IMR-90 (cell line): ENCODE data around the gene GCK. TPM values are rescaled to one million over a fixed set of nuclear protein-coding genes. Genes with fewer than 3 reads are reported as not detected.
A peak's percentile ranks its signal among the peaks of the same experiment; 100 is the strongest.

ENCODE experiments used
- ATAC-seq: fragments of 200-7000 bp; cut with Tn5 transposase; 2 replicates; pipeline ENCODE4 v1.9.1; 2020; ENCODE audit warnings: low read depth, mild to moderate bottlenecking, moderate library complexity
- BruUV-seq: library from RNA; stranded (reverse); fragments of 400-500 nt; replicated peaks from 2 replicates; lab custom pipeline; 2021; lab: Mats Ljungman, UMichigan
- CTCF ChIA-PET: fragments of 300-600 bp; formaldehyde crosslinking; extraction: SDS; loops from one replicate; lab custom pipeline; 2021; ENCODE audit warnings: antibody characterized with exemption; lab: Yijun Ruan, JAX
- POLR2A ChIA-PET: fragments of 300-600 bp; sonication (Branson Sonifier 250); formaldehyde crosslinking; loops from one replicate; lab custom pipeline; 2022; ENCODE audit warnings: antibody characterized with exemption; ENCODE audit not compliant: unreplicated experiment; lab: Charles Lee
- DNase-seq: peaks from one replicate; pipeline ENCODE4 v3.0.0; 2013
- H2AFZ ChIP-seq: replicated peaks from 2 replicates; pipeline ENCODE3; 2013; ENCODE audit warnings: low read length, mild to moderate bottlenecking; ENCODE audit not compliant: poor library complexity
- H2AK5ac ChIP-seq: 2 replicates; pipeline ENCODE4 v1.6.1; 2013; ENCODE audit warnings: low read depth, low read length, inconsistent platforms
- H2AK9ac ChIP-seq: replicated peaks from 2 replicates; pipeline ENCODE3; 2013; ENCODE audit warnings: mild to moderate bottlenecking, low read depth, low read length, moderate library complexity; ENCODE audit not compliant: poor library complexity
- H2BK120ac ChIP-seq: 2 replicates; pipeline ENCODE4 v1.6.1; 2013; ENCODE audit warnings: low read depth, low read length, inconsistent platforms
- H2BK15ac ChIP-seq: 3 replicates; pipeline ENCODE4 v1.6.1; 2013; ENCODE audit warnings: low read depth, low read length, inconsistent platforms
- H2BK20ac ChIP-seq: 2 replicates; pipeline ENCODE4 v1.6.1; 2013; ENCODE audit warnings: low read depth, mild to moderate bottlenecking, inconsistent platforms, low read length, moderate library complexity
- H2BK5ac ChIP-seq: 2 replicates; pipeline ENCODE4 v1.6.1; 2013; ENCODE audit warnings: mild to moderate bottlenecking, low read depth, low read length, inconsistent platforms; ENCODE audit not compliant: poor library complexity, severe bottlenecking
- H3K14ac ChIP-seq: replicated peaks from 2 replicates; pipeline ENCODE4 v1.6.1; 2013; ENCODE audit warnings: low read depth, low read length, inconsistent platforms
- H3K18ac ChIP-seq: 2 replicates; pipeline ENCODE4 v1.6.1; 2013; ENCODE audit warnings: low read depth, low read length, control low read depth
- H3K23ac ChIP-seq: 2 replicates; pipeline ENCODE4 v1.6.1; 2013; ENCODE audit warnings: low read depth, low read length, inconsistent platforms
- H3K27ac ChIP-seq: 2 replicates; pipeline ENCODE4 v1.5.1; 2013; ENCODE audit warnings: mild to moderate bottlenecking, control low read depth, low read length; ENCODE audit not compliant: insufficient read depth
- H3K27me3 ChIP-seq: 2 replicates; pipeline ENCODE4 v1.6.1; 2013; ENCODE audit warnings: low read length; ENCODE audit not compliant: control insufficient read depth, insufficient read depth
- H3K36me3 ChIP-seq: 2 replicates; pipeline ENCODE4 v1.6.1; 2013; ENCODE audit warnings: low read length, mixed read lengths; ENCODE audit not compliant: control insufficient read depth, insufficient read depth
- H3K4ac ChIP-seq: 2 replicates; pipeline ENCODE4 v1.6.1; 2013; ENCODE audit warnings: low read depth, low read length, inconsistent platforms
- H3K4me1 ChIP-seq: 2 replicates; pipeline ENCODE4 v1.6.1; 2013; ENCODE audit warnings: low read length, mixed read lengths; ENCODE audit not compliant: control insufficient read depth, insufficient read depth
- H3K4me2 ChIP-seq: 2 replicates; pipeline ENCODE4 v1.6.1; 2013; ENCODE audit warnings: low read depth, mild to moderate bottlenecking, control low read depth, low read length, moderate library complexity
- H3K4me3 ChIP-seq: 2 replicates; pipeline ENCODE4 v1.5.1; 2013; ENCODE audit warnings: low read depth, mild to moderate bottlenecking, control low read depth, low read length, moderate library complexity; ENCODE audit not compliant: insufficient read depth
- H3K56ac ChIP-seq: 2 replicates; pipeline ENCODE4 v1.6.1; 2013; ENCODE audit warnings: low read length, inconsistent platforms; ENCODE audit not compliant: insufficient read depth; ENCODE audit errors: extremely low read depth
- H3K79me1 ChIP-seq, 2 experiments: 2 replicates each; pipeline ENCODE4 v1.6.1; 2013; ENCODE audit warnings: low read length in 2 of 2, inconsistent platforms in 1 of 2, low read depth in 1 of 2
- H3K9ac ChIP-seq: 2 replicates; pipeline ENCODE4 v1.6.1; 2013; ENCODE audit warnings: low read depth, low read length, control low read depth
- H3K9me1 ChIP-seq: 2 replicates; pipeline ENCODE4 v1.6.1; 2013; ENCODE audit warnings: low read length, inconsistent platforms; ENCODE audit not compliant: insufficient read depth
- H3K9me3 ChIP-seq: 2 replicates; pipeline ENCODE4 v1.6.1; 2013; ENCODE audit warnings: low read length; ENCODE audit not compliant: control insufficient read depth, insufficient read depth
- H4K20me1 ChIP-seq: 2 replicates; pipeline ENCODE4 v1.6.1; 2013; ENCODE audit warnings: low read length, inconsistent platforms; ENCODE audit not compliant: insufficient read depth
- H4K5ac ChIP-seq: 2 replicates; pipeline ENCODE4 v1.6.1; 2013; ENCODE audit warnings: mild to moderate bottlenecking, low read depth, low read length, control low read depth
- H4K8ac ChIP-seq, 2 experiments: 2 replicates each; pipeline ENCODE4 v1.6.1; 2013; ENCODE audit warnings: low read depth in 2 of 2, low read length in 2 of 2, control low read depth in 1 of 2, inconsistent platforms in 1 of 2
- H4K91ac ChIP-seq: 2 replicates; pipeline ENCODE4 v1.6.1; 2013; ENCODE audit warnings: low read depth, low read length, inconsistent platforms; ENCODE audit not compliant: insufficient read depth
- BHLHE40 ChIP-seq: fragments of 150-350 bp; IDR thresholded peaks from 2 replicates; pipeline ENCODE4 v1.6.1; 2016; ENCODE audit warnings: mild to moderate bottlenecking, low read depth, low read length
- CEBPB ChIP-seq: IDR thresholded peaks from 2 replicates; pipeline ENCODE4 v1.6.1; 2012; ENCODE audit warnings: low read depth, low read length, improper control_type of control experiment
- CHD1 ChIP-seq: IDR thresholded peaks from 2 replicates; pipeline ENCODE4 v1.6.1; 2012; ENCODE audit warnings: low read depth, low read length, improper control_type of control experiment
- CTCF ChIP-seq: conservative IDR thresholded peaks from 2 replicates; pipeline ENCODE4 v1.5.1; 2012; ENCODE audit warnings: mild to moderate bottlenecking, low read depth, low read length, improper control_type of control experiment
- ELK1 ChIP-seq: fragments of 150-350 bp; IDR thresholded peaks from 2 replicates; pipeline ENCODE4 v1.6.1; 2016; ENCODE audit warnings: low read depth, mild to moderate bottlenecking, low read length, moderate library complexity, borderline replicate concordance
- FOS ChIP-seq: fragments of 150-350 bp; IDR thresholded peaks from 2 replicates; pipeline ENCODE4 v1.6.1; 2016; ENCODE audit warnings: low read depth, low read length
- MAFK ChIP-seq: IDR thresholded peaks from 2 replicates; pipeline ENCODE4 v1.6.1; 2012; ENCODE audit warnings: low read depth, low read length, improper control_type of control experiment
- MXI1 ChIP-seq: IDR thresholded peaks from 2 replicates; pipeline ENCODE4 v1.6.1; 2012; ENCODE audit warnings: low read depth, mild to moderate bottlenecking, low read length, moderate library complexity, borderline replicate concordance
- NFE2L2 ChIP-seq: fragments of 150-350 bp; IDR thresholded peaks from 2 replicates; pipeline ENCODE4 v1.6.1; 2016; ENCODE audit warnings: low read depth, mild to moderate bottlenecking, low read length
- POLR2A ChIP-seq: IDR thresholded peaks from 2 replicates; pipeline ENCODE4 v1.6.1; 2012; ENCODE audit warnings: mild to moderate bottlenecking, low read depth, low read length
- RAD21 ChIP-seq: IDR thresholded peaks from 2 replicates; pipeline ENCODE4 v1.6.1; 2012; ENCODE audit warnings: low read length, improper control_type of control experiment
- RCOR1 ChIP-seq: IDR thresholded peaks from 2 replicates; pipeline ENCODE4 v1.6.1; 2012; ENCODE audit warnings: mild to moderate bottlenecking, low read length, improper control_type of control experiment; ENCODE audit not compliant: insufficient replicate concordance
- SMC3 ChIP-seq: fragments of 150-350 bp; IDR thresholded peaks from 2 replicates; pipeline ENCODE4 v1.6.1; 2016; ENCODE audit warnings: low read depth, mild to moderate bottlenecking, antibody characterized with exemption, low read length, moderate library complexity
- USF2 ChIP-seq: fragments of 150-350 bp; IDR thresholded peaks from 2 replicates; pipeline ENCODE4 v1.6.1; 2017; ENCODE audit warnings: mild to moderate bottlenecking, antibody characterized with exemption, low read length, low read depth
- WGBS, 2 experiments: methylation state at CpG; one replicate each; pipeline versions ENCODE4 v1.1.5 to v1.1.7; 2013; ENCODE audit warnings: missing lambda C conversion rate in 2 of 2; ENCODE audit not compliant: insufficient read length in 1 of 2; ENCODE audit errors: extremely low coverage in 2 of 2; 5-methylcytosine and 5-hydroxymethylcytosine counted together
- dilution Hi-C: fragments of 300-500 bp; cut with HindIII; formaldehyde crosslinking; loops from one replicate; pipeline ENCODE4 v1.14.3; 2018; ENCODE audit warnings: low sequenced_read_pairs; ENCODE audit not compliant: unreplicated experiment
- in situ Hi-C: fragments of 300-500 bp; cut with MboI; formaldehyde crosslinking; loops from 3 replicates; pipeline ENCODE4 v1.14.3; 2019; ENCODE audit warnings: low sequenced_read_pairs, inconsistent platforms, mixed read lengths
- intact Hi-C: fragments of 100-400 bp; cut with micrococcal nuclease; formaldehyde crosslinking; loops from 2 replicates; pipeline ENCODE4 v1.10.0; 2022
- polyA plus RNA-seq, 3 experiments: library from polyadenylated mRNA; depleted of rRNA; stranded (reverse); fragments of >200 nt; gene quantifications; 2 replicates each; pipeline ENCODE4 v1.2.3, GENCODE V29; 2012; ENCODE audit warnings: low replicate concordance in 1 of 3
- total RNA-seq: library from RNA; depleted of rRNA; stranded (reverse); fragments of >200 nt; gene quantifications from 2 replicates; pipeline ENCODE4 v1.2.3, GENCODE V29; 2012

Gene GCK
- total and polyA plus RNA-seq, 2 of the 4 experiments (the other 2 are of a cell fraction): 0.14 to 0.18 TPM

GRCh38 chr7:44184206-44184872, 4.9 kb downstream of the GCK start:
- Histone ChIP-seq H3K9ac (no peak overlapping the region), H3K56ac (no peak overlapping the region), H4K20me1 (no peaks in the 10 kb centered on the region), H3K79me1 (no peaks in the 10 kb centered on the region; a peak in 1 of 4 replicates), H2BK120ac (peak overlapping the region; percentile 28; the same call in 1 of the 2 replicates), H2AK5ac (0 out of 2 replicates have a peak overlapping the region, but pooled peaks have one; percentile 8), H2AK9ac (no peak overlapping the region), H3K18ac (no peak overlapping the region), H2AFZ (peak overlapping the region; percentile 36), H3K36me3 (no peaks in the 10 kb centered on the region), H3K4me2 (peak overlapping the region; percentile 22; the same call in 1 of the 2 replicates), H2BK5ac (peak overlapping the region; percentile 30), H2BK15ac (0 out of 3 replicates have a peak overlapping the region, but pooled peaks have one; percentile 90), H4K5ac (no peak overlapping the region), H4K91ac (no peak overlapping the region), H3K27me3 (peaks cover 18% of the 10 kb centered on the region), H3K4me3 (no peak overlapping the region), H4K8ac (no peak overlapping the region), H3K4ac (peak overlapping the region; percentile 34; the same call in 1 of the 2 replicates), H3K4me1 (peaks cover 2% of the 10 kb centered on the region), H3K9me3 (peaks cover 18% of the 10 kb centered on the region), H3K23ac (no peak overlapping the region), H3K9me1 (no peaks in the 10 kb centered on the region), H3K27ac (no peak overlapping the region), H3K14ac (no peak overlapping the region), H2BK20ac (no peak overlapping the region; the same call in 1 of the 2 replicates)
- BruUV-seq: no TSS peak
- ATAC-seq: peak; percentile 93
- WGBS, 2 experiments: 67% methylated on average over 3 of the region's 16 CpGs; no CpG with 5 or more reads in 1 of the 2 experiments
- ChIA-PET CTCF (interaction anchor here (0.9 kb wide), 1 partner anchor 15 kb away, joined by 3 read pairs; no protein-coding TSS in a partner anchor), POLR2A (no interaction called here)
- intact Hi-C loops: no loop called here
- in situ Hi-C loops: no loop called here
- peak; percentile 89 for DNase-seq
- dilution Hi-C loops: no loop called here
- TF ChIP-seq NFE2L2 (no peak), USF2 (no peak), CTCF (no peak), ELK1 (no peak), RCOR1 (no peak), BHLHE40 (peak; percentile 19; the same call in 1 of the 2 replicates), RAD21 (peak; percentile 15; the same call in 1 of the 2 replicates), CEBPB (no peak), POLR2A (no peak), MAFK (no peak), SMC3 (no peak), CHD1 (no peak), MXI1 (0 out of 2 replicates have a peak, but pooled peaks have one; percentile 47), FOS (peak; percentile 93)
